Liver (tissue), 9 donors: ENCODE data around the gene ERBB4. TPM values are rescaled to one million over a fixed set of nuclear protein-coding genes. Genes with fewer than 3 reads are reported as not detected.

Source experiments
- DNase-seq: peaks from one replicate; pipeline ENCODE4 v3.0.0-alpha.2; 2017; ENCODE audit warnings: low spot score
- H3K27ac ChIP-seq, 2 donors: one replicate each; pipeline ENCODE4 v1.7.0; 2013; ENCODE audit warnings: inconsistent platforms in 2 of 2, low read length in 2 of 2, control low read depth in 1 of 2, low read depth in 1 of 2, mild to moderate bottlenecking in 1 of 2
- H3K27me3 ChIP-seq, 4 donors: one replicate each; pipeline versions ENCODE4 v1.6.1 to v1.7.0; 2013; ENCODE audit warnings: low read length in 3 of 4, inconsistent platforms in 1 of 4, mild to moderate bottlenecking in 1 of 4, moderate library complexity in 1 of 4; ENCODE audit not compliant: control insufficient read depth in 4 of 4, insufficient read depth in 4 of 4
- H3K36me3 ChIP-seq, 4 donors: one replicate each; pipeline versions ENCODE4 v1.6.1 to v1.7.0; 2013; ENCODE audit warnings: low read length in 3 of 4, mild to moderate bottlenecking in 3 of 4, low read depth in 1 of 4, moderate library complexity in 1 of 4; ENCODE audit not compliant: control insufficient read depth in 4 of 4, insufficient read depth in 3 of 4
- H3K4me1 ChIP-seq, 4 donors: one replicate each; pipeline versions ENCODE4 v1.6.1 to v1.7.0; 2013; ENCODE audit warnings: low read length in 3 of 4, mild to moderate bottlenecking in 3 of 4, moderate library complexity in 1 of 4; ENCODE audit not compliant: control insufficient read depth in 4 of 4, insufficient read depth in 4 of 4
- H3K4me3 ChIP-seq, 3 donors: one replicate each; pipeline versions ENCODE4 v1.6.1 to v1.7.0; 2013; ENCODE audit warnings: low read length in 3 of 3, control low read depth in 1 of 3, low read depth in 1 of 3, mild to moderate bottlenecking in 1 of 3
- H3K9ac ChIP-seq, 2 donors: one replicate each; pipeline ENCODE4 v1.7.0; 2013; ENCODE audit warnings: low read length in 2 of 2, mild to moderate bottlenecking in 2 of 2, moderate library complexity in 2 of 2, control low read depth in 1 of 2, low read depth in 1 of 2
- H3K9me3 ChIP-seq, 4 donors: one replicate each; pipeline versions ENCODE4 v1.6.1 to v1.7.0; 2013; ENCODE audit warnings: low read length in 3 of 4; ENCODE audit not compliant: control insufficient read depth in 4 of 4
- ATF3 ChIP-seq: IDR thresholded peaks from 2 replicates; pipeline ENCODE4 v1.6.1; 2016; ENCODE audit warnings: antibody characterized with exemption
- CTCF ChIP-seq: fragments of 150-350 bp; IDR thresholded peaks from 2 replicates; pipeline ENCODE4 v1.5.1; 2017; ENCODE audit warnings: improper control_type of control experiment, low read depth, low read length; ENCODE audit not compliant: missing input control
- EGR1 ChIP-seq, 2 donors: IDR thresholded peaks; 2 replicates each; pipeline ENCODE4 v1.6.1; 2016 to 2018; ENCODE audit warnings: antibody characterized with exemption in 2 of 2, low read depth in 2 of 2
- FOXA1 ChIP-seq: IDR thresholded peaks from 2 replicates; pipeline ENCODE4 v1.6.1; 2016; ENCODE audit warnings: antibody characterized with exemption
- FOXA2 ChIP-seq: IDR thresholded peaks from 2 replicates; pipeline ENCODE4 v1.6.1; 2016; ENCODE audit warnings: antibody characterized with exemption
- HNF4A ChIP-seq, 2 donors: conservative IDR thresholded peaks; 2 replicates each; pipeline ENCODE4 v1.6.1; 2016; ENCODE audit warnings: antibody characterized with exemption in 2 of 2, mild to moderate bottlenecking in 2 of 2
- HNF4G ChIP-seq: IDR thresholded peaks from 2 replicates; pipeline ENCODE4 v1.6.1; 2016; ENCODE audit warnings: antibody characterized with exemption
- MAX ChIP-seq: IDR thresholded peaks from 2 replicates; pipeline ENCODE4 v1.6.1; 2016; ENCODE audit warnings: antibody characterized with exemption
- NR2F2 ChIP-seq: IDR thresholded peaks from 2 replicates; pipeline ENCODE4 v1.6.1; 2016; ENCODE audit warnings: antibody characterized with exemption
- RAD21 ChIP-seq, 2 donors: IDR thresholded peaks; 2 replicates each; pipeline ENCODE4 v1.6.1; 2016; ENCODE audit warnings: antibody characterized with exemption in 2 of 2, mild to moderate bottlenecking in 2 of 2
- RXRA ChIP-seq, 2 donors: IDR thresholded peaks; 2 replicates each; pipeline ENCODE4 v1.6.1; 2017 to 2018; ENCODE audit warnings: antibody characterized with exemption in 2 of 2, mild to moderate bottlenecking in 1 of 2
- SP1 ChIP-seq: IDR thresholded peaks from 2 replicates; pipeline ENCODE4 v1.6.1; 2018; ENCODE audit warnings: antibody characterized with exemption, mild to moderate bottlenecking
- TAF1 ChIP-seq: conservative IDR thresholded peaks from 2 replicates; pipeline ENCODE4 v1.6.1; 2016; ENCODE audit warnings: antibody characterized with exemption, mild to moderate bottlenecking
- YY1 ChIP-seq: IDR thresholded peaks from 2 replicates; pipeline ENCODE4 v1.6.1; 2016; ENCODE audit warnings: antibody characterized with exemption, mild to moderate bottlenecking
- ZBTB33 ChIP-seq: IDR thresholded peaks from 2 replicates; pipeline ENCODE4 v1.6.1; 2016; ENCODE audit warnings: antibody characterized with exemption
- WGBS: extraction: QIAGEN DNeasy Blood & Tissue Kit; methylation state at CpG from one replicate; pipeline ENCODE4 v1.1.7; 2013; 5-methylcytosine and 5-hydroxymethylcytosine counted together
- polyA plus RNA-seq, 2 donors: library from polyadenylated mRNA; stranded (reverse) in 1 of 2; unstranded in 1 of 2; fragments of 200-250 nt in 1 of 2; fragments of >200 nt in 1 of 2; fragmentation: Nextera tagmentation in 1 of 2; extraction: Ambion mirVana in 1 of 2; gene quantifications; one replicate each; pipeline versions ENCODE4 v1.2.1 to v1.2.3, GENCODE V29; 2013 to 2015
- total RNA-seq, 2 donors: library from RNA; depleted of rRNA; stranded (reverse); fragments of >200 nt; gene quantifications; one replicate each; pipeline ENCODE4 v1.2.3, GENCODE V29; 2014
- TF ChIP-seq, protein P1 (sequence below): IDR thresholded peaks from 2 replicates; pipeline ENCODE4 v1.6.1; 2016; ENCODE audit warnings: antibody characterized with exemption, mild to moderate bottlenecking
- donor health status: healthy.
- donor health status: healthy.
- donor health status: healthy.
- donor health status: healthy.
- donor health status: healthy.

Gene ERBB4
- total and polyA plus RNA-seq, 4 donors = 0.03 to 0.42 TPM; not detected in 2

- no peak for DNase-seq
- no peaks in the 10 kb centered on the region for H3K9me3 ChIP-seq
- H3K27me3 ChIP-seq = no peaks in the 10 kb centered on the region
- no peak overlapping the region for H3K9ac ChIP-seq
- H3K4me3 ChIP-seq = no peak overlapping the region
- no peaks in the 10 kb centered on the region for H3K4me1 ChIP-seq
- no peak for TF ChIP-seq SP1
- TF ChIP-seq HNF4A (conservative IDR thresholded peaks at IDR 0.05) = no peak
- no peak for TF ChIP-seq ATF3
- TF ChIP-seq YY1 = no peak
- TF ChIP-seq, protein P1, sequence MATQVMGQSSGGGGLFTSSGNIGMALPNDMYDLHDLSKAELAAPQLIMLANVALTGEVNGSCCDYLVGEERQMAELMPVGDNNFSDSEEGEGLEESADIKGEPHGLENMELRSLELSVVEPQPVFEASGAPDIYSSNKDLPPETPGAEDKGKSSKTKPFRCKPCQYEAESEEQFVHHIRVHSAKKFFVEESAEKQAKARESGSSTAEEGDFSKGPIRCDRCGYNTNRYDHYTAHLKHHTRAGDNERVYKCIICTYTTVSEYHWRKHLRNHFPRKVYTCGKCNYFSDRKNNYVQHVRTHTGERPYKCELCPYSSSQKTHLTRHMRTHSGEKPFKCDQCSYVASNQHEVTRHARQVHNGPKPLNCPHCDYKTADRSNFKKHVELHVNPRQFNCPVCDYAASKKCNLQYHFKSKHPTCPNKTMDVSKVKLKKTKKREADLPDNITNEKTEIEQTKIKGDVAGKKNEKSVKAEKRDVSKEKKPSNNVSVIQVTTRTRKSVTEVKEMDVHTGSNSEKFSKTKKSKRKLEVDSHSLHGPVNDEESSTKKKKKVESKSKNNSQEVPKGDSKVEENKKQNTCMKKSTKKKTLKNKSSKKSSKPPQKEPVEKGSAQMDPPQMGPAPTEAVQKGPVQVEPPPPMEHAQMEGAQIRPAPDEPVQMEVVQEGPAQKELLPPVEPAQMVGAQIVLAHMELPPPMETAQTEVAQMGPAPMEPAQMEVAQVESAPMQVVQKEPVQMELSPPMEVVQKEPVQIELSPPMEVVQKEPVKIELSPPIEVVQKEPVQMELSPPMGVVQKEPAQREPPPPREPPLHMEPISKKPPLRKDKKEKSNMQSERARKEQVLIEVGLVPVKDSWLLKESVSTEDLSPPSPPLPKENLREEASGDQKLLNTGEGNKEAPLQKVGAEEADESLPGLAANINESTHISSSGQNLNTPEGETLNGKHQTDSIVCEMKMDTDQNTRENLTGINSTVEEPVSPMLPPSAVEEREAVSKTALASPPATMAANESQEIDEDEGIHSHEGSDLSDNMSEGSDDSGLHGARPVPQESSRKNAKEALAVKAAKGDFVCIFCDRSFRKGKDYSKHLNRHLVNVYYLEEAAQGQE = no peak
- no peak for TF ChIP-seq NR2F2
- no peak for TF ChIP-seq TAF1
- no peak for TF ChIP-seq FOXA2
- TF ChIP-seq RXRA (IDR thresholded peaks at IDR 0.05) = no peak
- no peak for TF ChIP-seq RAD21 (IDR thresholded peaks at IDR 0.05)
- TF ChIP-seq ZBTB33 = no peak
- TF ChIP-seq HNF4G = no peak
- no peak for TF ChIP-seq FOXA1
- no peak for TF ChIP-seq CTCF
- no peak for TF ChIP-seq EGR1 (IDR thresholded peaks at IDR 0.05; ENCODE audit: low read depth in 2 of 2)
- no peaks in the 10 kb centered on the region for H3K36me3 ChIP-seq
- H3K27ac ChIP-seq = no peak overlapping the region
- WGBS = 76% methylated on average over 4 of the region's 4 CpGs
Observed at GRCh38 chr2:212327171-212327809, 211.3 kb downstream of the ERBB4 start.

GRCh38 chr2:212318636-212319035, 220.0 kb downstream of the ERBB4 start:
- no peak overlapping the region for H3K9ac ChIP-seq
- no peak for DNase-seq
- WGBS = 85% methylated on average over 2 of the region's 2 CpGs
- no peaks in the 10 kb centered on the region for H3K9me3 ChIP-seq
- no peak overlapping the region for H3K4me3 ChIP-seq
- no peaks in the 10 kb centered on the region for H3K4me1 ChIP-seq
- no peak overlapping the region for H3K27ac ChIP-seq
- H3K36me3 ChIP-seq = no peaks in the 10 kb centered on the region
- H3K27me3 ChIP-seq = no peaks in the 10 kb centered on the region
- TF ChIP-seq FOXA1 (no peak), MAX (no peak), NR2F2 (no peak), SP1 (no peak), CTCF (no peak), RXRA (IDR thresholded peaks at IDR 0.05) (no peak), ZBTB33 (no peak), HNF4G (no peak)
